Ovary (tissue), 3 donors: ENCODE results near the gene ZRANB1.

Experiments used
- CTCF ChIP-seq, 3 donors: fragments of 450-650 bp in 2 of 3; fragments of 200-600 bp in 1 of 3; IDR thresholded peaks; one replicate each; pipeline versions ENCODE4 v1.5.1 to v1.8.0; 2016 to 2022; ENCODE audit warnings: antibody characterized with exemption in 3 of 3, mild to moderate bottlenecking in 1 of 3
- EP300 ChIP-seq: sonication (generic); formaldehyde crosslinking; IDR thresholded peaks from one replicate; pipeline ENCODE4 v1.6.1; 2017; ENCODE audit warnings: antibody characterized with exemption
- POLR2A ChIP-seq: fragments of 450-650 bp; IDR thresholded peaks from one replicate; pipeline ENCODE4 v1.6.1; 2017; ENCODE audit warnings: antibody characterized with exemption, mild to moderate bottlenecking, moderate library complexity
- donor health status: DM: no; HTN: no; CAD: no.

DNA sequence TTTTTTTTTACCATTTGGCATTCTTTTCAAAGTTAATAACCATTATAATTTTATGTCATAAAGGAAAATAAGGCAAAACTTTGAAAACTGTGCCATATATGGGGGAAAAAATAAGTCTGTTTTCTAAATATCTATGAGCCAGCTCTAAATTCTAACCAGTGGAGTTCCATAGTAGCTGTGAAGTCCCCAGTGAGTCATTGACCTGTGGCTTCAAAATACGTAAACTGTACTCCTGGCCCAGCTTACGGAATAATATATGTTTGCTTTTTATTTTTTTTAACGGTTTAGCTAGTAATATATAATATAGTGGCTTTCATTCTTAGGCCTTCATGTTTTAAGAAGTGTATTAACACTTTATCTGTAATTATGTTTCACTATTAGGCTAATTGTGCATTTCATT is 20.5 kb downstream of the ZRANB1 start:
- TF ChIP-seq POLR2A (no peak), CTCF (IDR thresholded peaks at IDR 0.05) (no peak), EP300 (no peak)
